ENCODE results near the gene EBPL. TPM values are rescaled to one million over a fixed set of nuclear protein-coding genes. Genes with fewer than 3 reads are reported as not detected.

EBPL gene
- total RNA-seq, 4 donors from 2014 or later, result 38.2 to 130 (median 87.0) TPM

DNA sequence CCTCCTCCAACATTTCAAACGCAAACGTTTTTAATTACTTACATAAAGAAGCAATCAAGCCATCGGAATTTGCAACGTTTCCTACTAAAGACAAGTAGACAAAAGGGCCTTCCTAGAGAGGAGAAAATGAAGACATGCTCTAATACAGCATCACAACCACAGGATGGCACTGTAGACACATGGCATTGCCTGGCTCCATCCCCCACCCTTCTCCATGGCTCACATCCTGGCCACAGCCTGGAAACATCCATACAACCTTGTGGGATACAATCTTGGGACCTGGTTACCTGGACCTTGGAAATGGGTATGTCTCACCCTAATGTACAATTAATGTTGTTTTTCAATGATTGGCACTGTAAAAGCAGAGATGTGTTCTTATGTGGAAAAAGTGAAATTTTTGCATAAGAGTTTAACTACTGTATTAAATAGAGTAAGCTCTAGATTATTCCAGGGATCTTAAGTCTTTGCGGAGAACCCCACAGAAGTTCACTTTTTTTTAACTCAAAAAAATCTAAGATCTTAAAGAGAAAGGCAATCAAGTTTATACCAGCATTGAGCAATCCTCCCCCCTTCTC lies 21.5 kb downstream of the EBPL start:
- no peak for DNase-seq (ENCODE audit: low spot score in 2 of 2)
- peaks cover 3% of the 10 kb centered on the region for H3K4me1 ChIP-seq
- peaks cover 22% of the 10 kb centered on the region for H3K36me3 ChIP-seq
- TF ChIP-seq, protein P1, sequence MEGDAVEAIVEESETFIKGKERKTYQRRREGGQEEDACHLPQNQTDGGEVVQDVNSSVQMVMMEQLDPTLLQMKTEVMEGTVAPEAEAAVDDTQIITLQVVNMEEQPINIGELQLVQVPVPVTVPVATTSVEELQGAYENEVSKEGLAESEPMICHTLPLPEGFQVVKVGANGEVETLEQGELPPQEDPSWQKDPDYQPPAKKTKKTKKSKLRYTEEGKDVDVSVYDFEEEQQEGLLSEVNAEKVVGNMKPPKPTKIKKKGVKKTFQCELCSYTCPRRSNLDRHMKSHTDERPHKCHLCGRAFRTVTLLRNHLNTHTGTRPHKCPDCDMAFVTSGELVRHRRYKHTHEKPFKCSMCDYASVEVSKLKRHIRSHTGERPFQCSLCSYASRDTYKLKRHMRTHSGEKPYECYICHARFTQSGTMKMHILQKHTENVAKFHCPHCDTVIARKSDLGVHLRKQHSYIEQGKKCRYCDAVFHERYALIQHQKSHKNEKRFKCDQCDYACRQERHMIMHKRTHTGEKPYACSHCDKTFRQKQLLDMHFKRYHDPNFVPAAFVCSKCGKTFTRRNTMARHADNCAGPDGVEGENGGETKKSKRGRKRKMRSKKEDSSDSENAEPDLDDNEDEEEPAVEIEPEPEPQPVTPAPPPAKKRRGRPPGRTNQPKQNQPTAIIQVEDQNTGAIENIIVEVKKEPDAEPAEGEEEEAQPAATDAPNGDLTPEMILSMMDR (IDR thresholded peaks at IDR 0.05), result peak; percentile 43 to 44
- TF ChIP-seq POLR2AphosphoS5 (IDR thresholded peaks at IDR 0.05), result no peak
- no peaks in the 10 kb centered on the region for H3K27me3 ChIP-seq
- no peak overlapping the region for H3K27ac ChIP-seq
- WGBS, result 38% methylated on average over 5 of the region's 5 CpGs
- no peaks in the 10 kb centered on the region for H3K9me3 ChIP-seq
- H3K4me3 ChIP-seq, result no peak overlapping the region

DNA sequence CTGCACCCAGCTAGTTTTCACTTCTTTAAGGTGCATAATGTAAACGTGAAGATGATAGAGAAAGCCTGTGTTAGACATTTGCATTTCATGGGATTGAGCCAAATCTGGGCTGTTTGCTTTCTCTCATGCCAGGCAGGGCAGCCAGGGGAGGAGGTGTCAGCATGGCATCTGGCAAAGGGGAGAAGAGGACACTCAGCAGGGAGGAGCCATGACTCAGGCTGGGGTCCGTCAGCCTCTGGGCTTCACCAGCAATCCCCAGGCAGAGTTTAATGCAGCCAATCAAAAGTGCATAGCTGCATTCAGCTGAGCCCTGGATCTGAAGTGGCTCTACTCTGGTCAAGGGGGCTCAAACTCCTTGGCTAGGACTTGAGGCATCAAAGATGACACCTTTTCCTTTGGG lies 23.5 kb downstream of the EBPL start:
- no peaks in the 10 kb centered on the region for H3K27me3 ChIP-seq
- no peak overlapping the region for H3K27ac ChIP-seq
- peaks cover 3% of the 10 kb centered on the region for H3K4me1 ChIP-seq
- H3K4me3 ChIP-seq, result no peak overlapping the region
- TF ChIP-seq POLR2A (IDR thresholded peaks at IDR 0.05), result no peak
- TF ChIP-seq POLR2AphosphoS5 (IDR thresholded peaks at IDR 0.05), result no peak
- TF ChIP-seq EP300 (IDR thresholded peaks at IDR 0.05), result no peak
- TF ChIP-seq, protein P1 (IDR thresholded peaks at IDR 0.05), result no peak
- 62% methylated on average over 2 of the region's 2 CpGs for WGBS
- no peak for DNase-seq (ENCODE audit: low spot score in 2 of 2)
- no peaks in the 10 kb centered on the region for H3K9me3 ChIP-seq
- peaks cover 27% of the 10 kb centered on the region for H3K36me3 ChIP-seq

DNA sequence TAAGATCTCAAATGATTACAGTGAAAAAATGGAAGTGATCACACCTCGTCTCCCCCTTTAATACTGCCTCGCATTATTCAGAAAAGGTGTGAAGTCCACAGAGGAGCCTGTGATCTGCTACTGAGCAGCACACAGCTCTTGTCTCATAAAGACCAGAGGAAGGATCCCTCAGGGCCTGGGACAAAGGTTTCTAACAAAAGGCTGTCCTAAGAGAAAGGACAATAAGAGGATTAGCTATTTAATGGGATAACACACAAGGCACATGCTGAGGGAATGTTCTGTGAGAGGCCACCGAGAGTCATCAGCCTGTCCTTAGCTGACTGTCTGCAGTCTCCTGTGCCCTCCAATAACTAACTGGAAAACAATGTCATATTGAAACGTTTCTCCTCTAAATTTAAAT lies 26.7 kb downstream of the EBPL start:
- Histone ChIP-seq H3K27me3 (no peaks in the 10 kb centered on the region), H3K4me3 (no peak overlapping the region), H3K36me3 (peaks cover 54% of the 10 kb centered on the region), H3K27ac (no peak overlapping the region), H3K9me3 (no peaks in the 10 kb centered on the region), H3K4me1 (no peaks in the 10 kb centered on the region)
- TF ChIP-seq POLR2A (IDR thresholded peaks at IDR 0.05) (no peak), EP300 (IDR thresholded peaks at IDR 0.05) (no peak), POLR2AphosphoS5 (IDR thresholded peaks at IDR 0.05) (no peak)
- TF ChIP-seq, protein P1 (IDR thresholded peaks at IDR 0.05), result no peak
- WGBS, result 87% methylated on average over 4 of the region's 4 CpGs
- no peak for DNase-seq (ENCODE audit: low spot score in 2 of 2)

DNA sequence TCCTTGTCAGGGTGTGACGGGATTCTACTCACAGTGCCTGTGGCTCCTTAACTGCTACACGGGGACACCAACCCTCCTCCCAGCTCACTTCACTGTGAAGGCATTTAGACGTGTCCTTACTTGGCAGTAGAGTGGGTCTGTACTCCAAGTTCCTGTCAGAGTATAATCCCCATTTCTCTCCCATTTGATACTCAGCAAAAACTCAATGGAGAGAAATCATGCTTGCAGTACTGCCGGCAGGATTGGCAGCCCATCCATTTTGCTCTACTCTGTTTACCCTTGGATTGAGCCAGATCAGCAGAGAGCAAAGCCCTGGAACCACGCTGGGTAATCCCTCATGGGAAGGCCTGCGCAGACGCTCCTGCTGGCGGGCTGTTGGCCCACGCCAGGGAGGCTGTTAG lies 34.0 kb downstream of the EBPL start:
- Histone ChIP-seq H3K27ac (no peak overlapping the region), H3K4me3 (no peak overlapping the region)

DNA sequence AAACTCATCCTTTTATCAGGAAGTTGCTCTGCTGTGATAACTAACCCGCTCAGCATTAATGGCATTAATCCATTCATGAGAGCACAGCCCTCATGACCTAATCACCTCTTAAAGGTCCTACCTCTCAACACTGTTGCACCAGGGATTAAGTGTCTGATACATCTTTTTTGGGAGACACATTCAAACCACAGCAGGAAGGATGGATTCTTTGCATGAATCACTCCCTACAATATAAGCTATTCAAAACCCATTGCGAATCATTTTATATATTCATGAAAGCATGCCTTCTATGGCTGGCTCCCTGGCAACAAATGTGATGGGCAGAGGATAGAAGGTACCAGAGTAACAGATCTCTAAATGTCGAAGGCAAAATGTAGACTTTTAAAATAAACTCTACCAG lies 35.4 kb downstream of the EBPL start:
- Histone ChIP-seq H3K9me3 (no peaks in the 10 kb centered on the region), H3K4me1 (no peaks in the 10 kb centered on the region), H3K27me3 (no peaks in the 10 kb centered on the region), H3K4me3 (no peak overlapping the region), H3K27ac (no peak overlapping the region), H3K36me3 (peaks cover 11% of the 10 kb centered on the region)
- no peak for TF ChIP-seq POLR2A (IDR thresholded peaks at IDR 0.05)
- TF ChIP-seq EP300 (IDR thresholded peaks at IDR 0.05), result no peak
- TF ChIP-seq, protein P1 (IDR thresholded peaks at IDR 0.05), result no peak
- TF ChIP-seq POLR2AphosphoS5 (IDR thresholded peaks at IDR 0.05), result no peak
- 94% methylated on average over 3 of the region's 3 CpGs for WGBS
- DNase-seq (ENCODE audit: low spot score in 2 of 2), result no peak

More for the DNA sequence above, 34.0 kb downstream of the EBPL start:
- Histone ChIP-seq H3K36me3 (peaks cover 24% of the 10 kb centered on the region), H3K27me3 (no peaks in the 10 kb centered on the region), H3K9me3 (no peaks in the 10 kb centered on the region), H3K4me1 (no peaks in the 10 kb centered on the region)
- no peak for DNase-seq (ENCODE audit: low spot score in 2 of 2)
- no peak for TF ChIP-seq POLR2A (IDR thresholded peaks at IDR 0.05)
- TF ChIP-seq EP300 (IDR thresholded peaks at IDR 0.05), result no peak
- TF ChIP-seq, protein P1 (IDR thresholded peaks at IDR 0.05), result no peak
- TF ChIP-seq POLR2AphosphoS5 (IDR thresholded peaks at IDR 0.05), result no peak
- WGBS, result 79% methylated on average over 9 of the region's 9 CpGs
